HG02763 (cell line): ENCODE data around the gene NSUN5.
"Not testable (repeated sequence)": the region's sequence is repeated elsewhere in the genome, so short reads cannot be mapped to it uniquely, and the experiment has no call there.

Experiments used
- ATAC-seq: cut with Tn5 transposase; IDR thresholded peaks from one replicate; pipeline ENCODE4 v1.9.1; 2021; ENCODE audit warnings: mild to moderate bottlenecking, moderate library complexity; ENCODE audit not compliant: unreplicated experiment

NSUN5 gene

DNA sequence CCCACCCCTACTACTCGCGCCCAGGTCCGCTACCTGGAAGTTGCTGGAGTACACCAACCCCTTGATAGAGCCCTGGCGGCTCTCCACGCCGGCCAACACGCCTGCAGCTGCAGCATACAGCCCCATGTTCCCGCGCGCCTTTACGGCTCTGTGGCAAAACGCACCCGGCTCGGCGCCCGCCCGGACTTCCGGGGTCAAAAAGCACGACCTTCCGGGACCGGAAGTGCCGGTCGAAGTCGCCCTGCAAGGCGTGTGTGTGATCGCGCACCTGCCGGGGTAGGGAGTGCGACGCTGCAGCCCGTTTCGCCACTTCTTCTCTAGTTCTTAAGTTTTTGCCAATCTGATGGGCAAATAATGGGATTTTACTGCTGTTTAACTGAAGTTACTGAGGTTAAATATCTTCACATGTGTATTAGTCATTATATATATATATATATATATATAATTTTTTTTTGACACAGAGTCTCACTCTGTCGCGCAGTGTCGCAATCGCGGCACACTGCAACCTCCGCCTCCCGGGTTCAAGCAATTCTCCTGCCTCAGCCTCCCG, at the start of gene NSUN5:
Gene NSUN5 (minus strand): TSS at position 162 of the 550 bp plus-strand sequence. CDS start 36 bp downstream, at position 126.
- peak; percentile 86 for ATAC-seq

GRCh38 chr7:73356159-73356558, 47.5 kb upstream of the NSUN5 start:
- ATAC-seq = no peak

DNA sequence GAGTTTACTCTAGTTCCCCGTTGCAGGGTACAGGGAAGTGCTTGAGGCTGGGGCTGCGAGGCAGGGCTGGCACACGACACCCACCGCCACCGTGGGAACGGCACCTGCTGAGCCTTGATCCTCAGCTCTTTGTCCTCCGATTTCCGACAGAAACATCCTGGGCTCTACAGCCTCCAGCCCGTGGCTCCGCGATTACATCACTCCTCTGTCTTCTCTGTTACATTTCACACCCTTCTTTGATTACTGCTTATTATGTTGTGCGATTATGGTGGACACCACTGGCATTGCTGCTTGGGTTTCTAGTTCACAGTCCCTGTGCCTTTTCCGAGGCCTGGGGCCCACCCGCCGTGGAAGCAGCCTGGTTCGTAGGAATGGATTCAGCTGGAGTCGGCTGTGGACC, 46.2 kb upstream of the NSUN5 start:
- no peak for ATAC-seq

DNA sequence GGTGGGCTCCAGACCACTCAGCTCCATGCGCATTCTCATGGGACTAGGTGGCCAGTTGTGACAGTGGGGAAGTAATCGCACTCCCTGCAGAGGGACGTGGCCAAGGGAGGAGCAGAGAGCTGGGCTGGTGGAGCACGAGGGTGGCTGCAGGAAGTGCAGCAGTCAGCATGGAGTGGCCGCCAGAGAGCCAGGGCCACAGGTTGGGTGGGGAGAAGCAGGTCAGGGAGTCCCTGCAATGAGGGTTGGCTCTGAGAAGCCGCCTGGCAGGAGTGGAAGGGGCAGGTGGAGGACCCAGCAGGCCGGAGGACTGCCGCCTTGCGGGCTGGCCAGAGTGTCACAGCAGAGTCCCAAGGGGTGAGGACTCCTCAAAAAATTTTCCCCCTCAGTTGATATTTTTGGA, 45.6 kb upstream of the NSUN5 start:
- ATAC-seq = no peak

DNA sequence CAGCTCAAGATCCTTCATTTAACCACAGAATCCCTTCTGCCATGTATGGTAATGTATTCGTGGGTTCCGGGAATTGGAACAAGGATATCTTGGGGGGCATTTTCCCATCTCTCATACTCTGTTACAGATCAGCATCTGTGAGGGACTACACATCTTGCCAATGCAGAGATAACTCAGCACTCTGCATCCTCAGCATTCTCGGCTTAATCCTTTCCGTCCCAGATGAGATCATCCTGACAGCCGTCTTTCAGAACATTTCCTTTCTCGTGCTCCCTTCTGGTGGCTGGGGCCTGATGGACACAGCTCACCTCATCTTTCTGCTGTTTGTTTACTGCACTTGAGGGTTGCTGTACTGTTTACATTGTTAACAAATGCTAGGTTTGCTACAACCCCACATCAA, 44.6 kb upstream of the NSUN5 start:
- ATAC-seq = no peak

- ATAC-seq = no peak
These were observed 44.2 kb upstream of the NSUN5 start for GRCh38 chr7:73352784-73353183.

- ATAC-seq = no peak
These were observed 43.0 kb upstream of the NSUN5 start for GRCh38 chr7:73351447-73352167.

GRCh38 chr7:73350306-73351068, 41.9 kb upstream of the NSUN5 start:
- no peak for ATAC-seq

DNA sequence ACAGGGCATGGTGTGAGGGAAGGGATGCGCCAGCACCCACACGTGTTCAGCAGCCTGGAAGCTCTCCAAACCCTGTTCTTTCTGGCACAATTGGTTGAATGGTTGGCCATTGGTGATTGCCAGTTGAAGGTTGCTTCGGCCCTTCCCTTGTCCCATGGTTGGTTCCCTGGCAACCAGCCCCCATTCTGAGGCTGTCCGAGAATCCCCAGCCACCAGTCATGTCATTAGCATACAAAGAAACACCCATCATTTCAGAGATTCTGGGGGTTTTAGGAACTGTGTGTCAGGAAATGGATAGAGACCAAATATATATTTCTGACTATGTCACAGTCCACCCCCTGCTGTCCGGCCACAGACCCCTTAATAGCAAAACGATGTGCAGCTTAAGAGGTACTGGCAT, 41.1 kb upstream of the NSUN5 start:
- no peak for ATAC-seq

DNA sequence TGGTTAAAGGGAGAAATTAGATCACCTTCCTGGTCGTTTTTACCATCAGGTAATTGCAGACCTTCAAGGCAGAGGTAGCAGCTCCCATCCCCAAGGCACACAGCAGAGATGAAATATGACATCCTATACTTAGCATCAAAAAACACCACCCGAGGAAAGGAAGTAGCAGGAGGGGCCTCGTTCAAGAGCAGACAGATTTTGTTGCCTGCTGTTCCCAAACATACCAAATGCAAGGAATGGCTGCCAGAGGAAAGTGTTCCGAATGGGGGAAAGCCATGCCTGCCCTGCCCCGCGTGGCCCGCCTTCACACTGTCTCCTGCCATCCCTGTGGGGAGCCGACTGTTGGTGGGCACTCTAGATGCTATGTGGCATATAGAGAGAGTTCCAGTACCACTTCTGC, 37.3 kb upstream of the NSUN5 start:
- no peak for ATAC-seq

- ATAC-seq = no peak
These were observed 36.9 kb upstream of the NSUN5 start for GRCh38 chr7:73345538-73345937.

- no peak for ATAC-seq
These were observed 35.2 kb upstream of the NSUN5 start for GRCh38 chr7:73343671-73344380.

- ATAC-seq = no peak
These were observed 34.0 kb upstream of the NSUN5 start for GRCh38 chr7:73342645-73343044.

- ATAC-seq = no peak
These were observed 33.3 kb upstream of the NSUN5 start for GRCh38 chr7:73341877-73342276.

- no peak for ATAC-seq
These were observed 31.9 kb upstream of the NSUN5 start for GRCh38 chr7:73340514-73340913.

- no peak for ATAC-seq
These were observed 29.7 kb upstream of the NSUN5 start for GRCh38 chr7:73338321-73338720.

- no peak for ATAC-seq
These were observed 23.8 kb upstream of the NSUN5 start for GRCh38 chr7:73332447-73332846.

- no peak for ATAC-seq
These were observed 22.1 kb upstream of the NSUN5 start for GRCh38 chr7:73330772-73331171.

GRCh38 chr7:73329861-73330581, 21.4 kb upstream of the NSUN5 start:
- ATAC-seq = no peak

- no peak for ATAC-seq
These were observed 20.1 kb upstream of the NSUN5 start for GRCh38 chr7:73328696-73329095.

DNA sequence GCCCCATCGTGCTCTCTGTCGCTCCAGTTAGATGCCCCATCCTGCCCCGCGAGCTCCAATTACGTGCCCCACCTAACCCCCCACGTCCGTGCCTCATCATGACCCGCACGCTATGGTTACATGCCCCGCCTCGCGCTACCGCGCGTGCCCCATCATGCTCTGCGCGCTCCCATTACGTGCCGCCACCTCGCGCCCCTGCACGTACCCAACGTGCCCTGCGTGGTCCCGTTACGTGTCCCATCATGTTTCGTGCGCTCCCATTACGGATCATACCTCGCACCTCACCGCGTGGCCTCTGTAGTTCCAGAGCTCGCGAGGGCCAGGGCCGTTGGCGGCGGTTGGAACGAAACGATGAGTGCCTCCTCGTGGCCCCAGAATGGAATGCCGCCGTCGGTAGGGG, 19.3 kb upstream of the NSUN5 start, which contains the start of the genes FKBP6 and TRIM50:
Gene FKBP6 (plus strand): TSS at position 240 of the 400 bp plus-strand sequence. CDS start 268 bp downstream, outside the sequence.
Gene TRIM50 (minus strand): TSS at position 161 of the 400 bp plus-strand sequence. CDS start 3,295 bp downstream, outside the sequence.
- not testable (repeated sequence) for ATAC-seq
